ENCODE results near the gene ACSS1.

The ACSS1 gene

GRCh38 chr20:25058051-25058846 lies at the start of gene ACSS1:
Gene ACSS1, minus strand, starts transcription at chr20:25058139. Its CDS starts 37 bp downstream, at chr20:25058102.
- peaks cover 100% of the 10 kb centered on the region for H3K27me3 ChIP-seq (ENCODE audit: control insufficient read depth, insufficient read depth, low read length)
- peak within 1 kb of the TSS; percentile 67 for H3K4me3 ChIP-seq (ENCODE audit: low read depth, low read length)
- peaks cover 6% of the 10 kb centered on the region for H3K4me1 ChIP-seq (ENCODE audit: control insufficient read depth, insufficient read depth, low read length)
- H3K36me3 ChIP-seq (ENCODE audit: control insufficient read depth, insufficient read depth, low read length), result no peaks in the 10 kb centered on the region
- H3K27ac ChIP-seq (ENCODE audit: low read depth, low read length), result no peak within 1 kb of the TSS
- no peak within 1 kb of the TSS for H3K9ac ChIP-seq (ENCODE audit: low read length)
- H3K9me3 ChIP-seq (ENCODE audit: control insufficient read depth, insufficient read depth, low read depth, low read length), result no peaks in the 10 kb centered on the region

DNA sequence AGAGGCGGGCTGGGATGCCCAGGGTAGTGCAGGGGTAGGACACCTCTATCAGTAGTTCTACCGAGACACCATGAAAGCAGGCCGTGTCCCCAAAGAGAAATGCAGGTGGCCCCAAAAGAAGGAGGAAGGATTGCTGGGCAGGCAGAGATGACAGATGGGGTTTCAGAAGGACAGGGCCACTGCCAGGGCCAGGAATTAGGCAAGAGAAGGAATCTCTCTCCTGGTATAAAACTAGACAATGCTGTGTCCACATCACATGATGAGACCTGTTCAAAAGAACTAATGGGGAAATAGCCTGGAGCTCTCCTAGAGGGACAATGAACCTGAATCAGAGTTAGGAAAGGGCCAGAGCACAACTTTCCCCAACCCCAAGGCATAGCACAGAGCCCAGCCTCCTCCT lies 45.6 kb upstream of the ACSS1 start:
- Histone ChIP-seq H3K36me3 (ENCODE audit: control insufficient read depth, insufficient read depth, low read length) (no peaks in the 10 kb centered on the region), H3K9me3 (ENCODE audit: control insufficient read depth, insufficient read depth, low read depth, low read length) (peaks cover 4% of the 10 kb centered on the region; the same call in 1 of the 2 replicates), H3K9ac (ENCODE audit: low read length) (no peak overlapping the region), H3K4me1 (ENCODE audit: control insufficient read depth, insufficient read depth, low read length) (no peaks in the 10 kb centered on the region), H3K4me3 (ENCODE audit: low read depth, low read length) (no peak overlapping the region), H3K27me3 (ENCODE audit: control insufficient read depth, insufficient read depth, low read length) (peaks cover 3% of the 10 kb centered on the region; the same call in 1 of the 2 replicates), H3K27ac (ENCODE audit: low read depth, low read length) (no peak overlapping the region)

- H3K9me3 ChIP-seq (ENCODE audit: control insufficient read depth, insufficient read depth, low read depth, low read length), result peaks cover 4% of the 10 kb centered on the region; the same call in 1 of the 2 replicates
- no peak overlapping the region for H3K27ac ChIP-seq (ENCODE audit: low read depth, low read length)
- H3K27me3 ChIP-seq (ENCODE audit: control insufficient read depth, insufficient read depth, low read length), result peaks cover 3% of the 10 kb centered on the region; the same call in 1 of the 2 replicates
- no peak overlapping the region for H3K9ac ChIP-seq (ENCODE audit: low read length)
- no peak overlapping the region for H3K4me3 ChIP-seq (ENCODE audit: low read depth, low read length)
- H3K36me3 ChIP-seq (ENCODE audit: control insufficient read depth, insufficient read depth, low read length), result no peaks in the 10 kb centered on the region
- no peaks in the 10 kb centered on the region for H3K4me1 ChIP-seq (ENCODE audit: control insufficient read depth, insufficient read depth, low read length)
These were observed 43.0 kb upstream of the ACSS1 start for GRCh38 chr20:25100914-25101313.

- H3K4me3 ChIP-seq (ENCODE audit: low read depth, low read length), result no peak overlapping the region
- H3K9ac ChIP-seq (ENCODE audit: low read length), result no peak overlapping the region
- no peaks in the 10 kb centered on the region for H3K4me1 ChIP-seq (ENCODE audit: control insufficient read depth, insufficient read depth, low read length)
- no peaks in the 10 kb centered on the region; the same call in 1 of the 2 replicates for H3K9me3 ChIP-seq (ENCODE audit: control insufficient read depth, insufficient read depth, low read depth, low read length)
- no peaks in the 10 kb centered on the region for H3K36me3 ChIP-seq (ENCODE audit: control insufficient read depth, insufficient read depth, low read length)
- no peak overlapping the region for H3K27ac ChIP-seq (ENCODE audit: low read depth, low read length)
- H3K27me3 ChIP-seq (ENCODE audit: control insufficient read depth, insufficient read depth, low read length), result peaks cover 3% of the 10 kb centered on the region; the same call in 1 of the 2 replicates
These were observed 41.7 kb upstream of the ACSS1 start for GRCh38 chr20:25099601-25100140.

GRCh38 chr20:25097498-25097897 lies 39.6 kb upstream of the ACSS1 start:
- Histone ChIP-seq H3K27ac (ENCODE audit: low read depth, low read length) (no peak overlapping the region), H3K4me3 (ENCODE audit: low read depth, low read length) (no peak overlapping the region), H3K27me3 (ENCODE audit: control insufficient read depth, insufficient read depth, low read length) (peaks cover 5% of the 10 kb centered on the region), H3K9ac (ENCODE audit: low read length) (no peak overlapping the region), H3K36me3 (ENCODE audit: control insufficient read depth, insufficient read depth, low read length) (no peaks in the 10 kb centered on the region), H3K9me3 (ENCODE audit: control insufficient read depth, insufficient read depth, low read depth, low read length) (no peaks in the 10 kb centered on the region), H3K4me1 (ENCODE audit: control insufficient read depth, insufficient read depth, low read length) (no peaks in the 10 kb centered on the region)

- no peaks in the 10 kb centered on the region for H3K36me3 ChIP-seq (ENCODE audit: control insufficient read depth, insufficient read depth, low read length)
- H3K27me3 ChIP-seq (ENCODE audit: control insufficient read depth, insufficient read depth, low read length), result peaks cover 70% of the 10 kb centered on the region
- no peaks in the 10 kb centered on the region for H3K9me3 ChIP-seq (ENCODE audit: control insufficient read depth, insufficient read depth, low read depth, low read length)
- no peak overlapping the region for H3K4me3 ChIP-seq (ENCODE audit: low read depth, low read length)
- no peaks in the 10 kb centered on the region for H3K4me1 ChIP-seq (ENCODE audit: control insufficient read depth, insufficient read depth, low read length)
- no peak overlapping the region for H3K9ac ChIP-seq (ENCODE audit: low read length)
- no peak overlapping the region for H3K27ac ChIP-seq (ENCODE audit: low read depth, low read length)
These were observed 32.8 kb upstream of the ACSS1 start for GRCh38 chr20:25090492-25091429.

DNA sequence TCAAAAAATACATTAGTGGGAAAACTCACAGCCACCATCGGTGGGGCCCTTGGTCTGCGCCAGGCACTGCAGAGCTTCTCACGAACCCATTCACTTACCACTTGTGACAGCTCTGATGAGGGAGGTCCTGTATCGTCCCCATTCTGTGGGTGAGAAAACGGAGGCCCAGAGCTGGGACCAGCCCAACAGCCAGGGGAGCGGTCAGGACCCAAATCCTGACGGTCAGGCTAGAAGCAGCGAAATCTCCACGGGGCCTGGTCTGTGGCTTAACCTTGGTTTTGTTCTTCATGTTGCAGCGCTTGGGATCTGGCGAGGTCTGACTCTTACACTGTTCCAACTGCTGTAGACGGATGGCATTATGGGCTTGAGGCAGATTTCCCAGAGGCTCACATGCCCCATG lies 31.7 kb upstream of the ACSS1 start:
- Histone ChIP-seq H3K27me3 (ENCODE audit: control insufficient read depth, insufficient read depth, low read length) (peaks cover 81% of the 10 kb centered on the region), H3K36me3 (ENCODE audit: control insufficient read depth, insufficient read depth, low read length) (no peaks in the 10 kb centered on the region), H3K9ac (ENCODE audit: low read length) (no peak overlapping the region), H3K27ac (ENCODE audit: low read depth, low read length) (no peak overlapping the region), H3K4me1 (ENCODE audit: control insufficient read depth, insufficient read depth, low read length) (no peaks in the 10 kb centered on the region), H3K9me3 (ENCODE audit: control insufficient read depth, insufficient read depth, low read depth, low read length) (no peaks in the 10 kb centered on the region), H3K4me3 (ENCODE audit: low read depth, low read length) (no peak overlapping the region)

- H3K27ac ChIP-seq (ENCODE audit: low read depth, low read length), result no peak overlapping the region
- H3K9ac ChIP-seq (ENCODE audit: low read length), result no peak overlapping the region
- peaks cover 84% of the 10 kb centered on the region for H3K27me3 ChIP-seq (ENCODE audit: control insufficient read depth, insufficient read depth, low read length)
- no peak overlapping the region for H3K4me3 ChIP-seq (ENCODE audit: low read depth, low read length)
- H3K4me1 ChIP-seq (ENCODE audit: control insufficient read depth, insufficient read depth, low read length), result no peaks in the 10 kb centered on the region
- H3K36me3 ChIP-seq (ENCODE audit: control insufficient read depth, insufficient read depth, low read length), result no peaks in the 10 kb centered on the region
- no peaks in the 10 kb centered on the region for H3K9me3 ChIP-seq (ENCODE audit: control insufficient read depth, insufficient read depth, low read depth, low read length)
These were observed 31.2 kb upstream of the ACSS1 start for GRCh38 chr20:25089096-25089495.

GRCh38 chr20:25088267-25088666 lies 30.3 kb upstream of the ACSS1 start:
- Histone ChIP-seq H3K27me3 (ENCODE audit: control insufficient read depth, insufficient read depth, low read length) (peaks cover 90% of the 10 kb centered on the region), H3K4me1 (ENCODE audit: control insufficient read depth, insufficient read depth, low read length) (peaks cover 3% of the 10 kb centered on the region; the same call in 1 of the 2 replicates), H3K4me3 (ENCODE audit: low read depth, low read length) (no peak overlapping the region), H3K9me3 (ENCODE audit: control insufficient read depth, insufficient read depth, low read depth, low read length) (no peaks in the 10 kb centered on the region), H3K36me3 (ENCODE audit: control insufficient read depth, insufficient read depth, low read length) (no peaks in the 10 kb centered on the region), H3K27ac (ENCODE audit: low read depth, low read length) (no peak overlapping the region), H3K9ac (ENCODE audit: low read length) (no peak overlapping the region)

DNA sequence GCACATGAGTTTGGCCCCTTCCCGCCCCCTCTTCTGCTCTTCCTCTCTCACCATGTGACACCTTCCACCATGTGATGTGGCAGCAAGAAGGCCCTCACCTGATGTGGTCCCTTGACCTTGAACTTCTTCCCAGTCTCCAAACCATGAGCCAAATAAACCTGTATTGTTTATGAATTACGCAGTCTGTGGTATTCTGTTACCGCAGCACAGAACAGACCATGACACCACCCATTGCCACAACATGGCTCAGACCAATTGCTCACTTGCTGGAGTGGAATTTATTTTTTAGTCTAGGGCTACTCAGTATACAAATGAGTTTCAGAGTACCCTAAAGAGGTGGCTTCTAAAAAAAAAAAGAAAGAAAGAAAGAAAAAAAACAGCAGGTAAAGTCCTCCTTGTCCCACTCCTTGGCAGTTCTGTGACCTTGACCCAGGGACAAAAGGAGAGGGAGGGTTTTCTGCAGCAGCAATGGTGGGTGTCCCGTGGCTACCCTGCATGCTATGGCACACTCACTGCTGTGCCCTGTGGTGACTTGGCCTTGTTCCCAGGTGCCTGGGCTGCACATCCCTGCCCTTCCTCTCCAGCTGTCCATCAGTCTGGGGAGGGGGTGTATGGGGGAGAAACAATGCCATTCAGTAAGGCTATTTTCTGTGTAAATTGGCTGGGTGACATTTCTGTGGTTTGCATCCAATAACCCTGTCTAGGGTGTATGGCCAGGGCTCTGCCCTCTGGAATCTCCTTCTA lies 29.4 kb upstream of the ACSS1 start:
- Histone ChIP-seq H3K27ac (ENCODE audit: low read depth, low read length) (no peak overlapping the region), H3K27me3 (ENCODE audit: control insufficient read depth, insufficient read depth, low read length) (peaks cover 99% of the 10 kb centered on the region)

More for the DNA sequence above, 29.4 kb upstream of the ACSS1 start:
- H3K9ac ChIP-seq (ENCODE audit: low read length), result no peak overlapping the region
- no peak overlapping the region for H3K4me3 ChIP-seq (ENCODE audit: low read depth, low read length)
- no peaks in the 10 kb centered on the region for H3K36me3 ChIP-seq (ENCODE audit: control insufficient read depth, insufficient read depth, low read length)
- peaks cover 7% of the 10 kb centered on the region for H3K4me1 ChIP-seq (ENCODE audit: control insufficient read depth, insufficient read depth, low read length)
- no peaks in the 10 kb centered on the region for H3K9me3 ChIP-seq (ENCODE audit: control insufficient read depth, insufficient read depth, low read depth, low read length)
